Esophagus (tissue), 2 donors: Measurements from ENCODE around the gene TMEM129. TPM values are rescaled to one million over a fixed set of nuclear protein-coding genes. Genes with fewer than 3 reads are reported as not detected.
A peak's percentile ranks its signal among the peaks of the same experiment; 100 is the strongest.

Experiments
- H3K27ac ChIP-seq, 2 donors: one replicate each; pipeline ENCODE4 v1.5.1; 2013; ENCODE audit warnings: low read depth in 2 of 2, mild to moderate bottlenecking in 2 of 2, inconsistent platforms in 1 of 2, low read length in 1 of 2, moderate library complexity in 1 of 2
- H3K27me3 ChIP-seq, 2 donors: one replicate each; pipeline ENCODE4 v1.6.1; 2013; ENCODE audit warnings: low read length in 2 of 2, control low read depth in 1 of 2, mild to moderate bottlenecking in 1 of 2; ENCODE audit not compliant: insufficient read depth in 2 of 2, control insufficient read depth in 1 of 2
- H3K36me3 ChIP-seq, 2 donors: one replicate each; pipeline ENCODE4 v1.6.1; 2013; ENCODE audit warnings: low read length in 1 of 2; ENCODE audit not compliant: control insufficient read depth in 2 of 2, insufficient read depth in 2 of 2
- H3K4me1 ChIP-seq, 2 donors: one replicate each; pipeline ENCODE4 v1.6.1; 2013; ENCODE audit warnings: low read length in 1 of 2; ENCODE audit not compliant: control insufficient read depth in 2 of 2, insufficient read depth in 2 of 2
- H3K4me3 ChIP-seq, 2 donors: one replicate each; pipeline ENCODE4 v1.5.1; 2013; ENCODE audit warnings: low read length in 2 of 2, mild to moderate bottlenecking in 2 of 2, low read depth in 1 of 2, moderate library complexity in 1 of 2
- H3K9me3 ChIP-seq, 2 donors: one replicate each; pipeline ENCODE4 v1.6.1; 2013; ENCODE audit warnings: mild to moderate bottlenecking in 2 of 2, low read depth in 1 of 2, low read length in 1 of 2, moderate library complexity in 1 of 2; ENCODE audit not compliant: control insufficient read depth in 2 of 2, insufficient read depth in 1 of 2
- WGBS, 2 donors: extraction: QIAGEN DNeasy Blood & Tissue Kit; methylation state at CpG; one replicate each; pipeline ENCODE4 v1.1.7; 2013; 5-methylcytosine and 5-hydroxymethylcytosine counted together
- polyA plus RNA-seq, 2 donors: library from polyadenylated mRNA; stranded (reverse); fragments of 200-250 nt; gene quantifications; one replicate each; pipeline ENCODE4 v1.2.3, GENCODE V29; 2013
- donor health status: healthy with polysubstance abuse.
- donor health status: Bipolar disorder and iron deficiency.

TMEM129 gene
- 10 to 100 TPM; 21.8 to 25.6 TPM for polyA plus RNA-seq

DNA sequence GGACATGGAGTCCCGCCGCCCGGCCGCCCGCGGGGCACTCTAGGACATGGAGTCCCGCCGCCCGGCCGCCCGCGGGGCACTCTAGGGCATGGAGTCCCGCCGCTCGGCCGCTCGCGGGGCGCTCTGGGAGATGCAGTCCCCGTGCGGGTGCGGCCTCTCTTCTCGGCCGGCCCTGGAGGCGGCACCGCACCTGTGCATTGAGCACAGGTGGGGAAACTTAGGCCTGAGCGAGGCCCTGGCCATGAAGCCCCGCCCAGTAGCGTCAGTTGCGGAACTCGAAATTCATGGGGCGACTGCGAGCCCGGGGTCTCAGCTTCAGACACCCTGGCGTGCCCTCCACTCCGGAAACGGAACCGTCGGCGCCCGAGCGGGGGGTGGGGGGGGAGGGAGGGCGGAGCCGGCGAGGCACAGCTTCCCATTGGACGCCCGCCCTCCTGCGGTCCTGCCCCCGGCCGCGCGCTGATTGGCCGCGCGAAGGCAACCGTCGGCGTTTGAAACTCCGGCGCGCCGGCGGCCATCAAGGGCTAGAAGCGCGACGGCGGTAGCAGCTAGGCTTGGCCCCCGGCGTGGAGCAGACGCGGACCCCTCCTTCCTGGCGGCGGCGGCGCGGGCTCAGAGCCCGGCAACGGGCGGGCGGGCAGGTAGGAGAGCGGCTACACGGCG lies at the start of gene TMEM129, which contains the start of gene TACC3:
TMEM129 (minus strand) TSS at position 321 of the 663 bp plus-strand sequence. CDS start 486 bp downstream, outside the sequence.
TACC3 (plus strand) TSS at position 519 of the 663 bp plus-strand sequence. CDS start 1,901 bp downstream, outside the sequence.
- Histone ChIP-seq H3K36me3 (peaks cover 10 to 30% of the 10 kb centered on the region in 2 donors), H3K4me1 (peaks cover 20 to 27% of the 10 kb centered on the region in 2 donors), H3K9me3 (no peaks in the 10 kb centered on the region), H3K27ac (peak within 1 kb of the TSS; percentile 96 to 99), H3K27me3 (no peaks in the 10 kb centered on the region), H3K4me3 (peak within 1 kb of the TSS; percentile 74 to 94)
- WGBS, 2 donors = 0 to 1% methylated on average over 69 to 83 of the region's 83 CpGs

- Histone ChIP-seq H3K36me3 (no peaks in the 10 kb centered on the region), H3K9me3 (no peaks in the 10 kb centered on the region), H3K4me3 (no peak overlapping the region), H3K4me1 (peaks cover 20 to 58% of the 10 kb centered on the region in 2 donors), H3K27me3 (no peaks in the 10 kb centered on the region), H3K27ac (no peak overlapping the region)
- 66 to 71% methylated on average over 8 to 11 of the region's 11 CpGs for WGBS, 2 donors
Observed at GRCh38 chr4:1770791-1771231, 49.7 kb upstream of the TMEM129 start.

DNA sequence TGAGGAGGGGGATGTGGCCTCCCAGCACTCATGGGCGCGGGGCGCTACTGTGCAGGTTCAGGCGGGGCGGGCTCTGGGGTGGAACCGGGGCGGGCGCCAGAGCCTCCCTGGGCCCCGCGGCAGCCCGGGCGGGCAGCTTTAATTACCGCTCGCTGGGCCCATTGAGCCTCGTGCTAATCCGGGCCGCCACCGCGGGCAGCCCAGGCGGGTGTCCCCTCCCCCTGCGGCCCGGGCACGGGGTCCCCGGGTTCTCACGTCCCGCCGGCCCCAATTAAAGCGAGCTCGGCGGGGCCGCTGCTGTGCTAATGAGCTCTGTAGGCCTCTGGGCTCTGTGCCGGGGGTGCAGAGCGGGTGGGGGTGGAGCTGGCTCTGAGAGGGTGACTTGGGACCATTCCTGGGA lies 49.1 kb upstream of the TMEM129 start:
- no peaks in the 10 kb centered on the region for H3K36me3 ChIP-seq
- no peaks in the 10 kb centered on the region for H3K27me3 ChIP-seq
- WGBS, 2 donors = 32 to 35% methylated on average over 31 to 33 of the region's 33 CpGs
- no peak overlapping the region for H3K4me3 ChIP-seq
- no peaks in the 10 kb centered on the region for H3K9me3 ChIP-seq
- H3K4me1 ChIP-seq = peaks cover 24 to 57% of the 10 kb centered on the region in 2 donors
- no peak overlapping the region for H3K27ac ChIP-seq

DNA sequence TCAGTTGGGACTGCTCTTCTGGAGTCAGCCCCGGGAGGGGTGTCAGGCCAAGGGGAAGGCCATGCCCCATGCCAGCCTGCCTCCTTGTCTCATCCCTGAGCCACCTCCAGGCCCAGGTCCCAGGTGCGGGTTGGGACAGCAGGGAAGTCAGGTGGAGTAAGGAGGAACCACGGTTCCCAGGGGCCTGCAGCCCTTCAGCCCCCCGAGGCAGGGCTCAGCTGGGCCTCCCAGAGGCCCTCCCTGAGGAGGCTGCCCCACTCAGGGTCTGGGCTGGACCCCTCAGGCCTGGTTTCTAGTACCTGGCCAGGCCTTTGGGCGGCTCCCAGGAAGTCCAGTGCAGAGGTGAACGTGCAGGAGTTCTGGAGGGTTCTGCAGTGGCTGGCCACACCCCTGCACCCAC lies 48.6 kb upstream of the TMEM129 start:
- H3K36me3 ChIP-seq = no peaks in the 10 kb centered on the region
- no peaks in the 10 kb centered on the region for H3K27me3 ChIP-seq
- peaks cover 24 to 57% of the 10 kb centered on the region in 2 donors for H3K4me1 ChIP-seq
- no peak overlapping the region for H3K4me3 ChIP-seq
- H3K27ac ChIP-seq = no peak overlapping the region
- H3K9me3 ChIP-seq = no peaks in the 10 kb centered on the region
- 65 to 71% methylated on average over 6 of the region's 6 CpGs for WGBS, 2 donors

GRCh38 chr4:1768367-1769034 lies 47.4 kb upstream of the TMEM129 start:
- no peaks in the 10 kb centered on the region for H3K27me3 ChIP-seq
- peak overlapping the region; percentile 34 to 56 for H3K27ac ChIP-seq
- WGBS, 2 donors = 48 to 56% methylated on average over 23 of the region's 23 CpGs
- peak overlapping the region in 1 of 2 donors; percentile 48 for H3K4me3 ChIP-seq
- H3K9me3 ChIP-seq = no peaks in the 10 kb centered on the region
- H3K36me3 ChIP-seq = no peaks in the 10 kb centered on the region
- peaks cover 24 to 59% of the 10 kb centered on the region in 2 donors for H3K4me1 ChIP-seq

DNA sequence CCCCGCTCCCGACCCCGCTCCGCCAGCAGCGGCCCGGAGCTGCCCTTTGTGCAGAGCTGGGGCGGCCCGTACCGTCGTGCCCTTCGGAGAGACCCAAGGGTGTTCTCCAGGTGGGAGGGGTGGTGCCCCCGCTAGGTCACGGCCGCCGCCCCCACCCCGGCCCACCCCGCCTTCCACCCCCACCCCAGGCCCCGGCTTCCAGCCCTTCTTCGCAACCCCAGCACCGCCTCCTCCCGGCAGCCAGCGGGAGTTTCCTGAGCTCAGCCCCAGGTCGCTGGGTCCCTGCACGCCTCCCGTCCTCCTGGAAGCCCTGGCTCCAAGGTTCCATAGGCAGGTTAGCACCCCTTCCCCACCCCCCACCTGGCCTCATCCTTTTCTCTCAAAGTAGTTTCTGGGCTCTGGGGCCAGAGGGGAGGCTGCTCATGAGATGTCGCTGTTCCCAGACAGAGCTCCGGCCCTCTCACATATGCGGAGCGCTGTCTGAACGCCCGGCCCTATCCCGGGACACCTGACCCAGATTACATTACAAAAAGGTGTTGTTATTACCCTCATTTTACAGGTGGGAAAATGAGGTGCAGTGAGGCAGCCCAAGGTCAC lies 46.7 kb upstream of the TMEM129 start:
- H3K9me3 ChIP-seq = no peaks in the 10 kb centered on the region
- whole genome bisulfite sequencing, 2 donors = 15 to 34% methylated on average over 15 to 28 of the region's 32 CpGs
- no peaks in the 10 kb centered on the region for H3K27me3 ChIP-seq
- no peaks in the 10 kb centered on the region for H3K36me3 ChIP-seq
- peak overlapping the region; percentile 53 to 56 for H3K27ac ChIP-seq
- peaks cover 23 to 53% of the 10 kb centered on the region in 2 donors for H3K4me1 ChIP-seq
- peak overlapping the region; percentile 27 to 48 for H3K4me3 ChIP-seq

DNA sequence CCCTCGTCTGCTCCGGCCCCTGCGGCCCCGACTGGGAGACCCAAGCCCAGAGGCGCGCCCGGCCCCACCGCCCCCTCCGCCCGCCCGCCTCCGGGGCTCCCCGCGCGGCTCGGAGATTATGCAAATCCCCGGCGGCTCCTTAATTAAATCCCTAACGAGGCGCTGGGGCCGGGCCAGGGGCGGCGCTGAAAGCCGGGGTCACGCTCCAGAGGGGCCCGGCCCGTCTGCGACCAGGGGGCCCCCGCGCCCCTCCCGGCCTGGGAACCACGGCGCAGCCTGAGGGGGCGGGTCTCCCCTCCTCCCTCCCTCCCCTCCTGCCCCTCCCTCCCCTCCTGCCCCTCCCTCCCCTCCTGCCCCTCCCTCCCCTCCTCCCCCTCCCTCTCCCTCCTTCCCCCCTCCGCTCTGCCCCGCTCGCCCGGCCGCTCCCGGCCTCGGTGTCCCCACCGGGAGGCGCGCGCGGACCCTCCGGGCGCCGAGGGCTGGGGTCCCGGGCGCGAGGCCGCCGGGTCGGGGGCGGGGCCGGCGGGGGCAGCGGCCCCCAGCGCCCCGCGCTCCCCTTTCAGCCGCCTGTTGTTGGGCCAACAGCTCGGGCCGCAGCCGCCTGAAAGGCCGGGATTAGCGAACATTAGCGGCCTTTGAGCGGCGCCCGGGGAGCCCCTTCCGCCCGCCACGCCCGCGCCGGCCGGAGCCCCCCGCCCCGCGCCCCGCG lies 46.1 kb upstream of the TMEM129 start:
- H3K36me3 ChIP-seq = no peaks in the 10 kb centered on the region
- H3K27ac ChIP-seq = peak overlapping the region; percentile 49 to 53
- peaks cover 21 to 47% of the 10 kb centered on the region in 2 donors for H3K4me1 ChIP-seq
- 1% methylated on average over 40 to 81 of the region's 84 CpGs for WGBS, 2 donors
- peak overlapping the region; percentile 23 to 48 for H3K4me3 ChIP-seq
- no peaks in the 10 kb centered on the region for H3K9me3 ChIP-seq
- no peaks in the 10 kb centered on the region for H3K27me3 ChIP-seq

DNA sequence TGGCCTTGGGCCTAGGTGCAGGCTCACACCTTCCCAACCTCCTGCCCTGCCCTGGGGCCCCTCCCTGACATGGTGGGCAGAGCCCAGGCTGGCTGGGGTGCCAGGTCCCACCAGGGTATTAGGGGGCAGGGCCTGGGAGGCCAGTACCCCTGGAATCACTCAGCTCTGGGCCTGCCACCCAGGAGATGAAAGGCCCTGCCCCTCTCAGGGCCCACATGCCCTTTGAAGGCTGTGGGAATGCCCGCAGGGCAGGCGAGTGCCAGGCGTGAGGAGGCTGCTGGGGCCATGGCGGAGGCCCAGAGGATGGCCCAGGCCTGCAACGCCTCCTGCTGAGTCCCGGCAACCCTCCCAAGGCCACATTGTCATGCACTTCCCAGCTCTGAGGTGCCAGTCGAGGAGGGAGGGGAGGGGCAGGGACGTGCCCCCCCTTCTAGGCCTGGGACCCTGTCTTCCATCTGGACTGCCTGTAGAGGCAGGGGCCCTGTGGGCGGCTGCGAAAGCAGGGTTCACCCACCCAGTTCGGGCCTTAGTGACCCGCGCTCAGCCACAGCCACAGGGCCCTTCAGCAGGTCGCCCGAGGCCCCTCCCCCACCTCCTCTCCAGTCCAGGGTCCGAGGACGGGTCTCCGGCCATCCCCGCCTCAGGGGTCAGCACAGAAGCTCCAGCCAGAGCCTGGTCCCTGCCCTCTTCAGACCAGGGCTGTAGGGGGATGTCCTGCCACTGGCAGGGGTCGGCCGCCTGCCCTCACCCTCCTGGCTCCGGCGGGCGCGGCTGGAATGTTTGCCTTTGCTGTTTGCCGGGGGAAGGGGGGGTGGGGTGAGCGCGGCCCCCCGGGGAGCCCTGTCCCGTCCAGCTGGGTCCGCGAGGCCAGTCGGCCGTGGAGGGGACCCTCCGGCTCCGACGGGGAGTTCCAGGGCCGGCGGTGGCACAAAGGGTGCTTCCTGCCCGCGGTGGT lies 45.3 kb upstream of the TMEM129 start:
- Histone ChIP-seq H3K4me1 (peaks cover 21 to 44% of the 10 kb centered on the region in 2 donors), H3K9me3 (no peaks in the 10 kb centered on the region), H3K27me3 (no peaks in the 10 kb centered on the region), H3K36me3 (no peaks in the 10 kb centered on the region), H3K4me3 (peak overlapping the region in 1 of 2 donors; percentile 48), H3K27ac (peak overlapping the region in 1 of 2 donors; percentile 44)
- WGBS, 2 donors = 32 to 37% methylated on average over 35 to 41 of the region's 41 CpGs
